ENCODE measurements around the gene THAP7. TPM values are rescaled to one million over a fixed set of nuclear protein-coding genes. Genes with fewer than 3 reads are reported as not detected.

THAP7 gene
- total RNA-seq, 1 donor from 2014 or later: 37.0 TPM

GRCh38 chr22:21031545-21032036 lies 29.7 kb upstream of the THAP7 start:
- Mint-ChIP-seq H3K27me3 (ENCODE audit: low read depth) (no peaks in the 10 kb centered on the region), H3K9me3 (no peaks in the 10 kb centered on the region), H3K36me3 (ENCODE audit: low read depth) (no peaks in the 10 kb centered on the region), H3K4me3 (no peak overlapping the region), H3K4me1 (peaks cover 20% of the 10 kb centered on the region), H3K27ac (ENCODE audit: unreplicated experiment) (no peak overlapping the region)
- TF ChIP-seq, protein P1, sequence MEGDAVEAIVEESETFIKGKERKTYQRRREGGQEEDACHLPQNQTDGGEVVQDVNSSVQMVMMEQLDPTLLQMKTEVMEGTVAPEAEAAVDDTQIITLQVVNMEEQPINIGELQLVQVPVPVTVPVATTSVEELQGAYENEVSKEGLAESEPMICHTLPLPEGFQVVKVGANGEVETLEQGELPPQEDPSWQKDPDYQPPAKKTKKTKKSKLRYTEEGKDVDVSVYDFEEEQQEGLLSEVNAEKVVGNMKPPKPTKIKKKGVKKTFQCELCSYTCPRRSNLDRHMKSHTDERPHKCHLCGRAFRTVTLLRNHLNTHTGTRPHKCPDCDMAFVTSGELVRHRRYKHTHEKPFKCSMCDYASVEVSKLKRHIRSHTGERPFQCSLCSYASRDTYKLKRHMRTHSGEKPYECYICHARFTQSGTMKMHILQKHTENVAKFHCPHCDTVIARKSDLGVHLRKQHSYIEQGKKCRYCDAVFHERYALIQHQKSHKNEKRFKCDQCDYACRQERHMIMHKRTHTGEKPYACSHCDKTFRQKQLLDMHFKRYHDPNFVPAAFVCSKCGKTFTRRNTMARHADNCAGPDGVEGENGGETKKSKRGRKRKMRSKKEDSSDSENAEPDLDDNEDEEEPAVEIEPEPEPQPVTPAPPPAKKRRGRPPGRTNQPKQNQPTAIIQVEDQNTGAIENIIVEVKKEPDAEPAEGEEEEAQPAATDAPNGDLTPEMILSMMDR (conservative IDR thresholded peaks at IDR 0.05): no peak
- no peak for DNase-seq (ENCODE audit: low read depth, low spot score)

DNA sequence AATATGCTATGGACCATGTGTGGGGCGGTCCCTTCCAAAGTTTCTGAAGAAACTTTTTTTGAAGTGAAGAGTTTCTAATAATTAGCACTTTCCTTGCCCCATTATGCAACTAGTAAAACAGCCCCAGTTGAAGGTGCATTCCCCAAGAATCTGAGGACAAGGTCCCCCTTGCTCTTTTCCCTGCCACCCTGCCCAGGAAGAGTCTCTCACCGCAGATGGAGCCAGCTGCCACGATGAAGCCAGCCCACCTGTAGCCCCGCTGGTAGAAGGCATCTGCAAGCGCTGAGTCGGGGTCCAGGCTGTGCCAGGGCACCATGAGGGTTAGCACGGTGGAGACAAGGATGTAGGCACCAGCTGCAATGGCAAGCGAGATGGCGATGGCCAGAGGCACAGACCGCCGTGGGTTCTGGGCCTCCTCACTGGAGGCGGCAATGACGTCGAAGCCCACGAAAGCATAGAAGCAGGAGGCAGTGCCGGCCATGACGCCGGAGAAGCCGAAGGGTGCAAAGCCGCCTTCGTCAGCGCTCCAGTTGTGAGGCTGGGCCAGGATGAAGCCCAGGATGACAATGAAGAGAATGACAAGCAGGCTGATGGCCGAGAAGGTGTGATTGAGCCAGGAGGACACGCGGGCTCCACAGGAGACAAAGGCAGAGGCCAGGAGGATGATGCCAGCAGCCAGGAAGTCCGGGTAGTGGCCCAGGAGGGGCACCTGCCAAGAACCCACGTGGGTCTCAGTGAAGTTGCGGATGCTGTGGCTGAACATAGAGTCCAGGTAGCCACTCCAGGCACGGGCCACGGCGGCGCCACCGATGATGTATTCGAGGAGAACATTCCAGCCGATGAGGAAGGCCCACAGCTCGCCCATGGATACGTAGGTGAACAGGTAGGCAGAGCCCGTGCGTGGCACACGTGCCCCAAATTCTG lies 29.0 kb upstream of the THAP7 start:
- Mint-ChIP-seq H3K36me3 (ENCODE audit: low read depth) (no peaks in the 10 kb centered on the region), H3K9me3 (no peaks in the 10 kb centered on the region), H3K27me3 (ENCODE audit: low read depth) (no peaks in the 10 kb centered on the region), H3K27ac (ENCODE audit: unreplicated experiment) (no peak overlapping the region), H3K4me3 (no peak overlapping the region), H3K4me1 (peaks cover 20% of the 10 kb centered on the region)
- TF ChIP-seq, protein P1 (conservative IDR thresholded peaks at IDR 0.05): no peak
- DNase-seq (ENCODE audit: low read depth, low spot score): no peak

GRCh38 chr22:21030032-21030431 lies 28.1 kb upstream of the THAP7 start:
- DNase-seq (ENCODE audit: low read depth, low spot score): no peak
- TF ChIP-seq, protein P1 (conservative IDR thresholded peaks at IDR 0.05): no peak
- peaks cover 20% of the 10 kb centered on the region for H3K4me1 Mint-ChIP-seq
- no peaks in the 10 kb centered on the region for H3K9me3 Mint-ChIP-seq
- peak overlapping the region; percentile 43 for H3K27ac Mint-ChIP-seq (ENCODE audit: unreplicated experiment)
- H3K27me3 Mint-ChIP-seq (ENCODE audit: low read depth): no peaks in the 10 kb centered on the region
- H3K4me3 Mint-ChIP-seq: peak overlapping the region; percentile 27
- no peaks in the 10 kb centered on the region for H3K36me3 Mint-ChIP-seq (ENCODE audit: low read depth)

DNA sequence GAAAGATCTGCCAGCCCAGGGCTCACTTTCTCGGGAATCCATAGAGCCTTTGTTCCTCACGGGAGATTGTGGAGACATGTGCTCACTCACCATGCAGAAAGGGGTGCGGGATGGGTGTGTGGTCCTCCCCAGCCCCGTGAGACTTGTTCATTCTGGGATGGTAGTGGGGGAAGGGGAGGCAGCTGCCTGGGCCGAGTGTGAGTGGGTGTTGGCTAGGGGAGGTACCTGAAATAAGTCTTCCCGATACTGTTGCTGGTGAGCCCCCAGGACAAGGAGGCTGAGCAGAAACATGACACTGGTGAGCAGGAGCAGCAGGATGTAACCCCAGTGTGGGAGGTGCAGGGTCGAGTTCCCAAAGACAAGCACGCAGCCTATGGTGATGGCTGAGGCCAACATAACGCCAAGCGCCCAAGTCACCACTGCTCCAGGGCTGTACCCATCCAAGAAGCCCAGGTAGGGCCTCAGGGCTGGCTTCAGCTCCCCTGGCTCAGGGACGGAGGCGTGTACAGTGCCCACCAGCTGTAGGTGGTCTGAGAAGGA lies 27.6 kb upstream of the THAP7 start:
- H3K4me1 Mint-ChIP-seq: peaks cover 20% of the 10 kb centered on the region
- no peak for DNase-seq (ENCODE audit: low read depth, low spot score)
- no peak overlapping the region for H3K4me3 Mint-ChIP-seq
- peak overlapping the region; percentile 94 for H3K27ac Mint-ChIP-seq (ENCODE audit: unreplicated experiment)
- no peaks in the 10 kb centered on the region for H3K36me3 Mint-ChIP-seq (ENCODE audit: low read depth)
- no peaks in the 10 kb centered on the region for H3K27me3 Mint-ChIP-seq (ENCODE audit: low read depth)
- H3K9me3 Mint-ChIP-seq: no peaks in the 10 kb centered on the region
- TF ChIP-seq, protein P1 (conservative IDR thresholded peaks at IDR 0.05): no peak

GRCh38 chr22:21028277-21029251 lies 26.6 kb upstream of the THAP7 start:
- TF ChIP-seq, protein P1 (conservative IDR thresholded peaks at IDR 0.05): no peak
- H3K9me3 Mint-ChIP-seq: no peaks in the 10 kb centered on the region
- no peaks in the 10 kb centered on the region for H3K36me3 Mint-ChIP-seq (ENCODE audit: low read depth)
- peak overlapping the region; percentile 94 for H3K27ac Mint-ChIP-seq (ENCODE audit: unreplicated experiment)
- DNase-seq (ENCODE audit: low read depth, low spot score): no peak
- H3K4me1 Mint-ChIP-seq: peaks cover 20% of the 10 kb centered on the region
- no peak overlapping the region for H3K4me3 Mint-ChIP-seq
- H3K27me3 Mint-ChIP-seq (ENCODE audit: low read depth): no peaks in the 10 kb centered on the region

Measured in neural crest cell (in vitro differentiated cells).